Activated T-cell treated with anti-CD3 and anti-CD28 coated beads, Interleukin-2, amount 50 U/mL, for 72 hours (primary cell): Measurements from ENCODE around the gene MAGEB17. TPM values are rescaled to one million over a fixed set of nuclear protein-coding genes. Genes with fewer than 3 reads are reported as not detected.
"Not testable (repeated sequence)": the region's sequence is repeated elsewhere in the genome, so short reads cannot be mapped to it uniquely, and the experiment has no call there.

Experiments used
- ATAC-seq, 2 donors: fragments of 150-1000 bp; cut with Tn5 transposase; replicated peaks in 1 of 2; 2 replicates each; pipeline ENCODE4 v1.10.0; 2021; ENCODE audit warnings: moderate library complexity in 2 of 2, mild to moderate bottlenecking in 1 of 2
- DNase-seq, 2 donors: peaks; one replicate each; pipeline ENCODE4 v3.0.0; 2021 to 2022; ENCODE audit warnings: mixed read lengths in 1 of 2
- H3K27ac Mint-ChIP-seq: one replicate; pipeline ENCODE4 v1.8.0; 2022; ENCODE audit warnings: mild to moderate bottlenecking, moderate library complexity, mixed read lengths
- H3K27me3 Mint-ChIP-seq: one replicate; pipeline ENCODE4 v1.8.0; 2022; ENCODE audit warnings: low read depth, mixed read lengths
- H3K36me3 Mint-ChIP-seq, 2 donors: one replicate each; pipeline ENCODE4 v1.8.0; 2022; ENCODE audit warnings: mixed read lengths in 2 of 2, mild to moderate bottlenecking in 1 of 2; ENCODE audit not compliant: insufficient read depth in 2 of 2
- H3K4me1 Mint-ChIP-seq: one replicate; pipeline ENCODE4 v1.8.0; 2022; ENCODE audit warnings: low read depth, mixed read lengths
- H3K4me3 Mint-ChIP-seq, 2 donors: one replicate each; pipeline ENCODE4 v1.8.0; 2022; ENCODE audit warnings: mild to moderate bottlenecking in 2 of 2, mixed read lengths in 2 of 2, moderate library complexity in 2 of 2
- H3K9me3 Mint-ChIP-seq, 2 donors: one replicate each; pipeline ENCODE4 v1.8.0; 2022; ENCODE audit warnings: mixed read lengths in 2 of 2
- total RNA-seq, 2 donors: library from RNA; stranded (reverse); gene quantifications; one replicate each; pipeline ENCODE4 v1.2.3, GENCODE V29; 2022

MAGEB17 gene
- total RNA-seq, 2 donors from 2014 or later = not detected

GRCh38 chrX:16141422-16142245, 25.6 kb upstream of the MAGEB17 start:
- H3K4me1 Mint-ChIP-seq = no peaks in the 10 kb centered on the region
- H3K9me3 Mint-ChIP-seq = peaks cover 0 to 2% of the 10 kb centered on the region in 2 donors
- ATAC-seq (no peak), DNase-seq (no peak)
- no peak overlapping the region for H3K27ac Mint-ChIP-seq
- peaks cover 75% of the 10 kb centered on the region for H3K27me3 Mint-ChIP-seq
- H3K4me3 Mint-ChIP-seq = no peak overlapping the region
- H3K36me3 Mint-ChIP-seq = peaks cover 0 to 3% of the 10 kb centered on the region in 2 donors

GRCh38 chrX:16142246-16142558, 25.1 kb upstream of the MAGEB17 start:
- Mint-ChIP-seq H3K9me3 (peaks cover 0 to 2% of the 10 kb centered on the region in 2 donors), H3K36me3 (peaks cover 0 to 3% of the 10 kb centered on the region in 2 donors), H3K27me3 (peaks cover 75% of the 10 kb centered on the region), H3K27ac (no peak overlapping the region), H3K4me3 (no peak overlapping the region), H3K4me1 (no peaks in the 10 kb centered on the region)
- ATAC-seq = no peak
- DNase-seq = no peak

- ATAC-seq (no peak), DNase-seq (no peak)
- Mint-ChIP-seq H3K4me3 (no peak overlapping the region), H3K4me1 (no peaks in the 10 kb centered on the region), H3K36me3 (peaks cover 0 to 3% of the 10 kb centered on the region in 2 donors), H3K9me3 (peaks cover 0 to 2% of the 10 kb centered on the region in 2 donors), H3K27ac (no peak overlapping the region), H3K27me3 (peaks cover 58% of the 10 kb centered on the region)
Observed at GRCh38 chrX:16143968-16144367, 23.3 kb upstream of the MAGEB17 start.

- H3K4me3 Mint-ChIP-seq = no peak overlapping the region
- no peak overlapping the region for H3K27ac Mint-ChIP-seq
- ATAC-seq (no peak), DNase-seq (no peak)
- peaks cover 0 to 3% of the 10 kb centered on the region in 2 donors for H3K36me3 Mint-ChIP-seq
- H3K9me3 Mint-ChIP-seq = peaks cover 0 to 2% of the 10 kb centered on the region in 2 donors
- H3K4me1 Mint-ChIP-seq = no peaks in the 10 kb centered on the region
- H3K27me3 Mint-ChIP-seq = peaks cover 55% of the 10 kb centered on the region
Observed at GRCh38 chrX:16144420-16144819, 22.9 kb upstream of the MAGEB17 start.

GRCh38 chrX:16145093-16145492, 22.2 kb upstream of the MAGEB17 start:
- H3K27me3 Mint-ChIP-seq = peaks cover 55% of the 10 kb centered on the region
- H3K27ac Mint-ChIP-seq, H3K4me3 Mint-ChIP-seq, ATAC-seq, DNase-seq, H3K9me3 Mint-ChIP-seq, H3K36me3 Mint-ChIP-seq, H3K4me1 Mint-ChIP-seq: not testable (repeated sequence)

- no peak overlapping the region for H3K4me3 Mint-ChIP-seq
- H3K27ac Mint-ChIP-seq = no peak overlapping the region
- H3K27me3 Mint-ChIP-seq = peaks cover 52% of the 10 kb centered on the region
- DNase-seq (no peak), ATAC-seq (no peak)
- H3K9me3 Mint-ChIP-seq = peaks cover 0 to 2% of the 10 kb centered on the region in 2 donors
- H3K36me3 Mint-ChIP-seq = peaks cover 0 to 3% of the 10 kb centered on the region in 2 donors
- H3K4me1 Mint-ChIP-seq = no peaks in the 10 kb centered on the region
Observed at GRCh38 chrX:16145656-16146055, 21.6 kb upstream of the MAGEB17 start.

GRCh38 chrX:16148896-16149295, 18.4 kb upstream of the MAGEB17 start:
- DNase-seq (no peak), ATAC-seq (no peak)
- Mint-ChIP-seq H3K27me3 (peaks cover 35% of the 10 kb centered on the region), H3K4me1 (no peaks in the 10 kb centered on the region), H3K27ac (no peak overlapping the region), H3K9me3 (no peaks in the 10 kb centered on the region), H3K4me3 (no peak overlapping the region), H3K36me3 (peaks cover 0 to 3% of the 10 kb centered on the region in 2 donors)

GRCh38 chrX:16155581-16156096, 11.6 kb upstream of the MAGEB17 start:
- DNase-seq (no peak), ATAC-seq (no peak)
- Mint-ChIP-seq H3K4me1 (no peaks in the 10 kb centered on the region), H3K4me3 (no peak overlapping the region), H3K27ac (no peak overlapping the region), H3K36me3 (no peaks in the 10 kb centered on the region), H3K27me3 (peaks cover 34% of the 10 kb centered on the region), H3K9me3 (no peaks in the 10 kb centered on the region)

- no peak for DNase-seq
- Mint-ChIP-seq H3K4me1 (no peaks in the 10 kb centered on the region), H3K36me3 (no peaks in the 10 kb centered on the region), H3K27me3 (peaks cover 39% of the 10 kb centered on the region), H3K4me3 (no peak overlapping the region), H3K27ac (no peak overlapping the region), H3K9me3 (no peaks in the 10 kb centered on the region)
- ATAC-seq = no peak
Observed at GRCh38 chrX:16156692-16157331, 10.5 kb upstream of the MAGEB17 start.

- Mint-ChIP-seq H3K4me1 (no peaks in the 10 kb centered on the region), H3K9me3 (no peaks in the 10 kb centered on the region), H3K27ac (no peak overlapping the region), H3K4me3 (no peak overlapping the region), H3K27me3 (peaks cover 54% of the 10 kb centered on the region), H3K36me3 (no peaks in the 10 kb centered on the region)
- DNase-seq (no peak), ATAC-seq (no peak)
Observed at GRCh38 chrX:16160729-16161128, 6.6 kb upstream of the MAGEB17 start.

- ATAC-seq, H3K4me3 Mint-ChIP-seq, H3K9me3 Mint-ChIP-seq, H3K27ac Mint-ChIP-seq, H3K36me3 Mint-ChIP-seq, H3K4me1 Mint-ChIP-seq, DNase-seq: not testable (repeated sequence)
- H3K27me3 Mint-ChIP-seq = peaks cover 54% of the 10 kb centered on the region
Observed at GRCh38 chrX:16161173-16161572, 6.1 kb upstream of the MAGEB17 start.

GRCh38 chrX:16162391-16162790, 4.9 kb upstream of the MAGEB17 start:
- Mint-ChIP-seq H3K4me3 (no peak overlapping the region), H3K27ac (no peak overlapping the region), H3K4me1 (no peaks in the 10 kb centered on the region), H3K36me3 (no peaks in the 10 kb centered on the region), H3K9me3 (no peaks in the 10 kb centered on the region), H3K27me3 (peaks cover 52% of the 10 kb centered on the region)
- ATAC-seq (no peak), DNase-seq (no peak)

GRCh38 chrX:16164748-16165147, 2.5 kb upstream of the MAGEB17 start:
- no peak for DNase-seq
- H3K4me1 Mint-ChIP-seq = no peaks in the 10 kb centered on the region
- peaks cover 0 to 1% of the 10 kb centered on the region in 2 donors for H3K36me3 Mint-ChIP-seq
- H3K4me3 Mint-ChIP-seq = no peak overlapping the region
- H3K27me3 Mint-ChIP-seq = peaks cover 52% of the 10 kb centered on the region
- H3K9me3 Mint-ChIP-seq = no peaks in the 10 kb centered on the region
- ATAC-seq = no peak
- H3K27ac Mint-ChIP-seq = no peak overlapping the region
